ENCODE measurements around the gene FECH. TPM values are rescaled to one million over a fixed set of nuclear protein-coding genes. Genes with fewer than 3 reads are reported as not detected.
"Not testable (repeated sequence)": the region's sequence is repeated elsewhere in the genome, so short reads cannot be mapped to it uniquely, and the experiment has no call there.

FECH gene
- total and polyA plus RNA-seq, 3 donors from 2014 or later, result 19.6 to 37.0 (median 27.4) TPM

GRCh38 chr18:57527556-57528229 lies 58.8 kb downstream of the FECH start:
- Histone ChIP-seq H3K27ac (no peak overlapping the region), H3K4me3 (no peak overlapping the region), H3K4me1 (no peaks in the 10 kb centered on the region), H3K27me3 (no peaks in the 10 kb centered on the region), H3K36me3 (ENCODE audit: low read depth, missing control alignments) (no peaks in the 10 kb centered on the region), H3K9me3 (no peaks in the 10 kb centered on the region)
- WGBS, 2 donors, result 66 to 73% methylated on average over 13 of the region's 13 CpGs
- no peak for DNase-seq
- TF ChIP-seq POLR2A (IDR thresholded peaks at IDR 0.05), result no peak
- TF ChIP-seq, protein P1, sequence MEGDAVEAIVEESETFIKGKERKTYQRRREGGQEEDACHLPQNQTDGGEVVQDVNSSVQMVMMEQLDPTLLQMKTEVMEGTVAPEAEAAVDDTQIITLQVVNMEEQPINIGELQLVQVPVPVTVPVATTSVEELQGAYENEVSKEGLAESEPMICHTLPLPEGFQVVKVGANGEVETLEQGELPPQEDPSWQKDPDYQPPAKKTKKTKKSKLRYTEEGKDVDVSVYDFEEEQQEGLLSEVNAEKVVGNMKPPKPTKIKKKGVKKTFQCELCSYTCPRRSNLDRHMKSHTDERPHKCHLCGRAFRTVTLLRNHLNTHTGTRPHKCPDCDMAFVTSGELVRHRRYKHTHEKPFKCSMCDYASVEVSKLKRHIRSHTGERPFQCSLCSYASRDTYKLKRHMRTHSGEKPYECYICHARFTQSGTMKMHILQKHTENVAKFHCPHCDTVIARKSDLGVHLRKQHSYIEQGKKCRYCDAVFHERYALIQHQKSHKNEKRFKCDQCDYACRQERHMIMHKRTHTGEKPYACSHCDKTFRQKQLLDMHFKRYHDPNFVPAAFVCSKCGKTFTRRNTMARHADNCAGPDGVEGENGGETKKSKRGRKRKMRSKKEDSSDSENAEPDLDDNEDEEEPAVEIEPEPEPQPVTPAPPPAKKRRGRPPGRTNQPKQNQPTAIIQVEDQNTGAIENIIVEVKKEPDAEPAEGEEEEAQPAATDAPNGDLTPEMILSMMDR (IDR thresholded peaks at IDR 0.05), result no peak
- intact Hi-C loops (cut with DNase I; ENCODE audit: low total_unique reads), result no loop called here

GRCh38 chr18:57523171-57523956 lies 63.1 kb downstream of the FECH start:
- 82 to 87% methylated on average over 11 of the region's 11 CpGs for WGBS, 2 donors
- no peak for TF ChIP-seq POLR2A (IDR thresholded peaks at IDR 0.05)
- TF ChIP-seq, protein P1 (IDR thresholded peaks at IDR 0.05), result no peak
- Histone ChIP-seq H3K9me3 (no peaks in the 10 kb centered on the region), H3K27me3 (no peaks in the 10 kb centered on the region), H3K4me1 (no peaks in the 10 kb centered on the region), H3K27ac (no peak overlapping the region), H3K36me3 (ENCODE audit: low read depth, missing control alignments) (no peaks in the 10 kb centered on the region), H3K4me3 (no peak overlapping the region)
- intact Hi-C loops (cut with DNase I; ENCODE audit: low total_unique reads), result no loop called here
- no peak for DNase-seq

GRCh38 chr18:57522348-57522747 lies 64.2 kb downstream of the FECH start:
- H3K27ac ChIP-seq; H3K27me3 ChIP-seq; intact Hi-C loops (cut with DNase I; ENCODE audit: low total_unique reads); H3K9me3 ChIP-seq; DNase-seq; H3K4me3 ChIP-seq; H3K4me1 ChIP-seq; H3K36me3 ChIP-seq (ENCODE audit: low read depth, missing control alignments): not testable (repeated sequence)

DNA sequence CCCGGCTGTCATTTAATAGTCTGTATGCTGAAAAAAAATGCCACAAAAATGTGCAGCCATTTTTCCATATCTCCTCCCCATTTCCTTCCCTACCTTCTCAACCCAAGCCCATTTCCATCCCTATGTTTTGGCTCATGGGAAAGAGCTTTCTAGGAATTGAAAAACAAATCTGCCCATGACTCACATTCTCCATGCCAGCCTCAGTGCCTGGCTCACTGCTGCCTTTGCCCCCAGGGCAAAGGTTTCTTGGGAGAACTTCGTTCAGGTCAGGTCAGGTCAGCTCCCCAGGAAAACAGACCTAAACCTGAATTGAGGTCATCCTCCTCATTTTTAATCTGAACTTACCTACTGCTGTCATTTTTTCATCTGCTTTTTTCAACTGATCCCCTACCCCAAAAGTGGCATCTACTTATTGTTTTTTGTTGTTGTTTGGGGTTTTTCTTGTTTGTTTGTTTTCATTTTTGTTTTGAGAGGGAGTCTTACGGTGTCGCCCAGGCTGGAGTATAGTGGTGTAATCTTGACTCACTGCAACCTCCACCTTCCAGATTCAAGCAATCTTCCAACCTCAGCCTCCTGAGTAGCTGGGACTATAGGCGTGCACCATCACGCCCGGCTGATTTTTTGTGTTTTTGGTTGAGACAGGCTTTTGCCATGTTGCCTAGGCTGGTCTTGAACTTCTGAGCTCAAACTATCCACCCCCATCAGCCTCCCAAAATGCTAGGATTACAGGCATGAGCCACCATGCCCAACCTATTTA lies 66.7 kb downstream of the FECH start:
- Histone ChIP-seq H3K27me3 (no peaks in the 10 kb centered on the region), H3K9me3 (no peaks in the 10 kb centered on the region), H3K4me3 (no peak overlapping the region), H3K36me3 (ENCODE audit: low read depth, missing control alignments) (no peaks in the 10 kb centered on the region), H3K4me1 (no peaks in the 10 kb centered on the region), H3K27ac (no peak overlapping the region)
- no peak for DNase-seq
- TF ChIP-seq, protein P1 (IDR thresholded peaks at IDR 0.05), result no peak
- no peak for TF ChIP-seq POLR2A (IDR thresholded peaks at IDR 0.05)
- 72 to 77% methylated on average over 6 to 7 of the region's 7 CpGs for WGBS, 2 donors
- intact Hi-C loops (cut with DNase I; ENCODE audit: low total_unique reads), result no loop called here

DNA sequence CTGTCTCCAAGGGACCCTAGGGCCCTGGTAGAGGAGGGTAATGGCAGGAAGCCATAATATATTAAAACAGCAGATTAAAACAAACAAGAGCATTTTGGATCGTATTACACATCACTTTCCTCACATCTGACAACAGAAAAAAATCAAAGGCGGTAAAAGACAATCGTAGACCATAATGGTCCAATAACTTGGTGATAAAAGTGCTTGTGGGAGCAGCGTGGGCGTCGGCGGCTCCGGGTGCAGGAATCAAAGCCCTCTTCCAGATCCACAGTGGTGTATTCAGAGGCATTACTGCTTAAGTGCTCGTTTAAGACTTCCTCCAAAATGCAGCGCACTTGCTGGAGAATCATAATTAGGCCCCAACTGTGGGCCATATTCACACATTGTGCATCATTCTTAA lies 68.0 kb downstream of the FECH start:
- H3K27ac ChIP-seq, result no peak overlapping the region
- 73 to 75% methylated on average over 10 of the region's 10 CpGs for WGBS, 2 donors
- TF ChIP-seq, protein P1 (IDR thresholded peaks at IDR 0.05), result no peak
- TF ChIP-seq POLR2A (IDR thresholded peaks at IDR 0.05), result no peak
- H3K36me3 ChIP-seq (ENCODE audit: low read depth, missing control alignments), result no peaks in the 10 kb centered on the region
- no peaks in the 10 kb centered on the region for H3K27me3 ChIP-seq
- intact Hi-C loops (cut with DNase I; ENCODE audit: low total_unique reads), result no loop called here
- no peaks in the 10 kb centered on the region for H3K9me3 ChIP-seq
- no peak for DNase-seq
- H3K4me1 ChIP-seq, result no peaks in the 10 kb centered on the region
- H3K4me3 ChIP-seq, result no peak overlapping the region

All from testis (tissue), 3 donors.